Measurements from ENCODE around the gene ZC3H10.
A peak's percentile ranks its signal among the peaks of the same experiment; 100 is the strongest.

Gene ZC3H10

GRCh38 chr12:56086096-56086495, 32.0 kb upstream of the ZC3H10 start:
- no peak for TF ChIP-seq CTCF (IDR thresholded peaks at IDR 0.05; ENCODE audit: extremely low read depth, insufficient read depth, missing control alignments)
- in situ Hi-C loops (cut with MboI; ENCODE audit: low pct_unique_long_range_greater_than_20kb, low sequenced_read_pairs, unreplicated experiment): no loop called here
- no peak for DNase-seq (ENCODE audit: low spot score)

GRCh38 chr12:56086608-56087007, 31.5 kb upstream of the ZC3H10 start:
- in situ Hi-C loops (cut with MboI; ENCODE audit: low pct_unique_long_range_greater_than_20kb, low sequenced_read_pairs, unreplicated experiment): no loop called here
- peak; percentile 2 for DNase-seq (ENCODE audit: low spot score)
- no peak for TF ChIP-seq CTCF (IDR thresholded peaks at IDR 0.05; ENCODE audit: extremely low read depth, insufficient read depth, missing control alignments)

DNA sequence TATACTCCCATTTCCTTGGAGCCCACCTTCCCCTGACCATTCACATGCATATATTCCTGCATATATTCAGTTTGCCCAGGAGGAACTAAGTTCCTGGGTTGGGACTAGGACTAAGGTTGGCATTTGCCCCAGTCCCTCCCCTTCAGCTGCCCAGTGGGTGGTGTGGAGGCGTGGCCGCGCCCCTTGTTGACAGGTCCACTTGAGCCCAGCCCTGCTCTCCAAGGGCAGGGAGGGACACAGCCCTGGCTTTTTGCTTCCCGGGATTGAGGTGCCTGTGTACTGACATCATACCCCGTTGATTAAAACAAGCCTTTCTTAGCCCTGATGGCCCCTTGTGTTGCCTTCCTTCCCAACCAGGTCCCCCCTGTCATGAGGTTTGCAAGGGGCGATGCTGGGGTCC, 30.8 kb upstream of the ZC3H10 start:
- in situ Hi-C loops (cut with MboI; ENCODE audit: low pct_unique_long_range_greater_than_20kb, low sequenced_read_pairs, unreplicated experiment): no loop called here
- DNase-seq (ENCODE audit: low spot score): peak; percentile 2
- no peak for TF ChIP-seq CTCF (IDR thresholded peaks at IDR 0.05; ENCODE audit: extremely low read depth, insufficient read depth, missing control alignments)

GRCh38 chr12:56097738-56098137, 20.3 kb upstream of the ZC3H10 start:
- DNase-seq (ENCODE audit: low spot score): no peak
- in situ Hi-C loops (cut with MboI; ENCODE audit: low pct_unique_long_range_greater_than_20kb, low sequenced_read_pairs, unreplicated experiment): no loop called here
- no peak for TF ChIP-seq CTCF (IDR thresholded peaks at IDR 0.05; ENCODE audit: extremely low read depth, insufficient read depth, missing control alignments)

DNA sequence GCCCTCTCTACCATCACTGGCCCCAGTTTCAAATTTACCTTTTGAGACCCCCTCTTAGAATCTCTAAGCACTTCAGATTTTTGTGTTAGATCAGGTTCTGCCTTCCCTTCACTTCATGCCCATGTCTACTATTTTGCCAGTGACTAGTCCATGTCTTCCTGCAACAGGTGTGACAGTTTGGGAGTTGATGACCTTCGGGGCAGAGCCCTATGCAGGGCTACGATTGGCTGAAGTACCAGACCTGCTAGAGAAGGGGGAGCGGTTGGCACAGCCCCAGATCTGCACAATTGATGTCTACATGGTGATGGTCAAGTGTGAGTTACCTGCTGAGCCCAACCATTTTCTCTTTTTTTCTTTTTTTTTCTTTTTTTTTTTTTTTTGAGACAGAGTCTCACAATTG, 19.5 kb upstream of the ZC3H10 start:
- no peak for TF ChIP-seq CTCF (IDR thresholded peaks at IDR 0.05; ENCODE audit: extremely low read depth, insufficient read depth, missing control alignments)
- DNase-seq (ENCODE audit: low spot score): no peak
- in situ Hi-C loops (cut with MboI; ENCODE audit: low pct_unique_long_range_greater_than_20kb, low sequenced_read_pairs, unreplicated experiment): no loop called here

- TF ChIP-seq CTCF (IDR thresholded peaks at IDR 0.05; ENCODE audit: extremely low read depth, insufficient read depth, missing control alignments): no peak
- DNase-seq (ENCODE audit: low spot score): no peak
- in situ Hi-C loops (cut with MboI; ENCODE audit: low pct_unique_long_range_greater_than_20kb, low sequenced_read_pairs, unreplicated experiment): no loop called here
Observed at GRCh38 chr12:56099787-56100186, 18.3 kb upstream of the ZC3H10 start.

DNA sequence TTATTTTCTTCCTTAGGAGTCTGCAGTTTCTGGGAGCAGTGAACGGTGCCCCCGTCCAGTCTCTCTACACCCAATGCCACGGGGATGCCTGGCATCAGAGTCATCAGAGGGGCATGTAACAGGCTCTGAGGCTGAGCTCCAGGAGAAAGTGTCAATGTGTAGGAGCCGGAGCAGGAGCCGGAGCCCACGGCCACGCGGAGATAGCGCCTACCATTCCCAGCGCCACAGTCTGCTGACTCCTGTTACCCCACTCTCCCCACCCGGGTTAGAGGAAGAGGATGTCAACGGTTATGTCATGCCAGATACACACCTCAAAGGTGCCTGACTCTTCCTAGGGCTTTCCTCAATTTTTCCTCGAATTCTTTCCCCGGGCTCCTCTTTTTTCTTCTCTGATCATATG, 17.0 kb upstream of the ZC3H10 start:
- DNase-seq (ENCODE audit: low spot score): no peak
- in situ Hi-C loops (cut with MboI; ENCODE audit: low pct_unique_long_range_greater_than_20kb, low sequenced_read_pairs, unreplicated experiment): no loop called here
- no peak for TF ChIP-seq CTCF (IDR thresholded peaks at IDR 0.05; ENCODE audit: extremely low read depth, insufficient read depth, missing control alignments)

Measured in GM13977 (cell line).